ENCODE measurements around the gene TUSC2. TPM values are rescaled to one million over a fixed set of nuclear protein-coding genes. Genes with fewer than 3 reads are reported as not detected.
A peak's percentile ranks its signal among the peaks of the same experiment; 100 is the strongest.

TUSC2 gene
- total and polyA plus RNA-seq, 2 of the 13 experiments (the other 11 are each of a cell fraction or from before 2014, with no cell fraction given) = 36.7 to 39.1 TPM

- TF ChIP-seq ZUFSP (CRISPR knock-in tag; IDR thresholded peaks at IDR 0.05; ENCODE audit: borderline replicate concordance) (no peak), ZNF296 (CRISPR knock-in tag; conservative IDR thresholded peaks at IDR 0.05) (0 out of 2 replicates have a peak, but pooled peaks have one; percentile 32), ZNF709 (CRISPR knock-in tag; IDR thresholded peaks at IDR 0.05) (peak; percentile 72; the same call in 1 of the 2 replicates), ZMAT3 (CRISPR knock-in tag; conservative IDR thresholded peaks at IDR 0.05) (0 out of 2 replicates have a peak, but pooled peaks have one; percentile 71), HOXA3 (CRISPR knock-in tag; IDR thresholded peaks at IDR 0.05) (peak; percentile 56), NR3C1 (CRISPR knock-in tag; IDR thresholded peaks at IDR 0.05) (no peak), NFAT5 (CRISPR knock-in tag; IDR thresholded peaks at IDR 0.05) (0 out of 2 replicates have a peak, but pooled peaks have one; percentile 30), ZBTB33 (CRISPR knock-in tag; IDR thresholded peaks at IDR 0.05) (no peak), IKZF5 (CRISPR knock-in tag; IDR thresholded peaks at IDR 0.05) (peak; percentile 44), CTCF (CRISPR knock-in tag; IDR thresholded peaks at IDR 0.05) (peak; percentile 91), ZNF138 (CRISPR knock-in tag; IDR thresholded peaks at IDR 0.05; ENCODE audit: low read depth) (0 out of 2 replicates have a peak, but pooled peaks have one; percentile 47), ADNP (CRISPR knock-in tag; IDR thresholded peaks at IDR 0.05) (no peak)
These were observed 24.8 kb downstream of the TUSC2 start, which contains the start of gene HYAL1 (continued) for GRCh38 chr3:50303013-50303815.

Data from HepG2 (cell line).